ENCODE measurements around the gene CNOT4. TPM values are rescaled to one million over a fixed set of nuclear protein-coding genes. Genes with fewer than 3 reads are reported as not detected.
A peak's percentile ranks its signal among the peaks of the same experiment; 100 is the strongest.

Gene CNOT4
- total and polyA plus RNA-seq, 2 of the 13 experiments (the other 11 are each of a cell fraction or from before 2014, with no cell fraction given) = 7.4 to 8.4 TPM

- no peak for TF ChIP-seq RELA (CRISPR knock-in tag; IDR thresholded peaks at IDR 0.05)
- TF ChIP-seq ZNF572 (CRISPR knock-in tag; IDR thresholded peaks at IDR 0.05) = no peak
- no peak for TF ChIP-seq CHD2 (IDR thresholded peaks at IDR 0.05; ENCODE audit: low read depth, low read length)
- no peak for TF ChIP-seq MEF2D (CRISPR knock-in tag; IDR thresholded peaks at IDR 0.05)
- TF ChIP-seq ZNF672 (CRISPR knock-in tag; IDR thresholded peaks at IDR 0.05) = no peak
- no peak for TF ChIP-seq CREB3 (CRISPR knock-in tag; IDR thresholded peaks at IDR 0.05)
- TF ChIP-seq IRF2 (CRISPR knock-in tag; IDR thresholded peaks at IDR 0.05) = peak; percentile 67; the same call in 1 of the 2 replicates
- no peak for TF ChIP-seq ZSCAN30 (CRISPR knock-in tag; IDR thresholded peaks at IDR 0.05)
- peak; percentile 59; the same call in 1 of the 2 replicates for TF ChIP-seq HOXA5 (CRISPR knock-in tag; IDR thresholded peaks at IDR 0.05)
- TF ChIP-seq TEAD3 (CRISPR knock-in tag; optimal IDR thresholded peaks at IDR 0.05; ENCODE audit: borderline replicate concordance) = peak; percentile 51
- TF ChIP-seq ZFAT (CRISPR knock-in tag; conservative IDR thresholded peaks at IDR 0.05) = no peak
- no peak for TF ChIP-seq TP53 (CRISPR knock-in tag; conservative IDR thresholded peaks at IDR 0.05)
- TF ChIP-seq ZNF382 (CRISPR knock-in tag; IDR thresholded peaks at IDR 0.05; ENCODE audit: borderline replicate concordance) = no peak
- no peak for TF ChIP-seq ZFP41 (CRISPR knock-in tag; IDR thresholded peaks at IDR 0.05; ENCODE audit: borderline replicate concordance)
- peak; percentile 91; the same call in 1 of the 2 replicates for TF ChIP-seq SNAPC2 (CRISPR knock-in tag; IDR thresholded peaks at IDR 0.05)
- peak; percentile 67; the same call in 1 of the 2 replicates for TF ChIP-seq SMAD1 (CRISPR knock-in tag; IDR thresholded peaks at IDR 0.05; ENCODE audit: borderline replicate concordance, low read depth)
- TF ChIP-seq TCF7L2 (IDR thresholded peaks at IDR 0.05; ENCODE audit: low read depth, low read length) = no peak
- no peak for TF ChIP-seq KLF13 (CRISPR knock-in tag; IDR thresholded peaks at IDR 0.05)
- no peak for TF ChIP-seq HHEX (CRISPR knock-in tag; IDR thresholded peaks at IDR 0.05)
- no peak for TF ChIP-seq ZNF546 (CRISPR knock-in tag; conservative IDR thresholded peaks at IDR 0.05)
Observed at GRCh38 chr7:135335628-135336139, 174.2 kb downstream of the CNOT4 start (continued).

Measured in HepG2 (cell line).